ENCODE measurements around the gene OXCT1.

GRCh38 chr5:41773799-41774198 lies 96.4 kb downstream of the OXCT1 start:
- TF ChIP-seq EZH2 (IDR thresholded peaks at IDR 0.05; ENCODE audit: insufficient read depth, poor library complexity, severe bottlenecking) (no peak), EZH2phosphoT487 (IDR thresholded peaks at IDR 0.05; ENCODE audit: insufficient read depth, low read depth) (no peak)

Measured in GM23248 (cell line).